Measurements from ENCODE around the gene TRIM74. TPM values are rescaled to one million over a fixed set of nuclear protein-coding genes. Genes with fewer than 3 reads are reported as not detected.
"Not testable (repeated sequence)": the region's sequence is repeated elsewhere in the genome, so short reads cannot be mapped to it uniquely, and the experiment has no call there.

The TRIM74 gene
- total and polyA plus RNA-seq, 12 donors: 0.16 to 5.5 (median 2.5) TPM

DNA sequence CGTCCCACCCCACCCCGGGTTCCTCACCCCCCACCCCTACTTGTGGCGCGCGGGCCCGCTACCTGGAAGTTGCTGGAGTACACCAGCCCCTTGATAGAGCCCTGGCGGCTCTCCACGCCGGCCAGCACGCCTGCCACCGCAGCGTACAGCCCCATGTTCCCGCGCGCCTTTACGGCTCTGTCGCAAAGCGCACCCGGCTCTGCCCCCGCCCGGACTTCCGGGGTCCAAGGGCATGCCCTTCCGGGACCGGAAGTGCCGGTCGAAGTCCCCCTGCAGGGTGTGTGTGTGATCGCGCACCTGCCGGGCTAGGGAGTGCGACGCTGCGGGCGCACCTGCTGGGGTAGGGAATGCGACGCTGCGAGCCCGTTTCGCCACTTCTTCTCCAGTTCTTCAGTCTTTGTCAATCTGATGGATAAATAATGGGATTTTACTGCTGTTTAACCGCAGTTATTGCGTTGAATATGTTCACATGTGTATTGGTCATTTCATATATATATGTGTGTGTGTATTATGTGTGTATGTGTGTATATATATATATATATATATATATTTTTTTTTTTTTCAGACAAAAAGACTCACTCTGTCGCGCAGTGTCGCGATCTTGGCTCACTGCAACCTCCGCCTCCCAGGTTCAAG is 14.6 kb downstream of the TRIM74 start:
- peak in 1 of 7 donors; percentile 12 for DNase-seq
- H3K27ac ChIP-seq; H3K9me3 ChIP-seq (replicated peaks in 1 of 3); H3K36me3 ChIP-seq (replicated peaks in 1 of 2); intact Hi-C loops (cut with DNase I); H3K4me1 ChIP-seq (replicated peaks in 1 of 2); H3K27me3 ChIP-seq: not testable (repeated sequence)
- WGBS, 4 donors: 17 to 42% (median 35%) methylated on average over 4 to 14 of the region's 45 CpGs
- H3K4me3 ChIP-seq: peak overlapping the region in 1 of 4 donors; percentile 46

DNA sequence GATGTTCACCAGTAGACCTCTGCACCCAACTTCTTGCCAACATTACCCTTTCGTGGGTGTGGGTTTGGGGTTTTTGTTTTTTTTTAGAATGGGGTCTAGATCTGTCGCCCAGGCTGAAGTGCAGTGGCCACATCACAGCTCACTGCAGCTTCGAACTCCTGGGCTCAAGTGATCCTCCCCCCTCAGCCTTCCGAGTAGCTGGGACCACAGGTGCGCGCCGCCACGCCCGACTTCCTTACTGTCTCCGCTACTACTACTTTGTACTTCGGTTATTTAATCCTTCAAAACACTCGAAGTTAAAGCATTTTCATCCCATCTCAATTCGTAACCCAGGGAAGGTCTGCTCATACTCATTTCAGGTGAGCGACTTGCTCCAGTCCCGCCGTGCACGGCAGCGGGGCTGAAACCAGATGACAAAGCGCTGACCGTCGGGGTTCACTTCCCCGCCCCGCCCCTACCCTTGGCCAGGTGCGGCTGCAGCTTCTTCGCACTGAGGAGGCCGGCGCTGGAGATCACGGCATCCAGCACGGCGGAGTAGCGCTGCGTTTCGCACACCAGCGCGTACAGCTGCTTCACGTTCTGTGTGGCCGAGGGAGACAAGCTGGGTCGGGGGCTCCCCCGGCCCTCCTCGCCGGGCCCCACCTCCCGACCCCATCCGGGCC is 15.2 kb downstream of the TRIM74 start:
- H3K36me3 ChIP-seq (replicated peaks in 1 of 2); H3K27me3 ChIP-seq; H3K4me1 ChIP-seq (replicated peaks in 1 of 2); H3K27ac ChIP-seq; H3K9me3 ChIP-seq (replicated peaks in 1 of 3); intact Hi-C loops (cut with DNase I); DNase-seq: not testable (repeated sequence)
- WGBS, 4 donors: 17 to 33% (median 27%) methylated on average over 1 to 2 of the region's 43 CpGs; no CpG with 5 or more reads in 1 of the 4 donors
- peak overlapping the region in 1 of 4 donors; percentile 46 for H3K4me3 ChIP-seq

DNA sequence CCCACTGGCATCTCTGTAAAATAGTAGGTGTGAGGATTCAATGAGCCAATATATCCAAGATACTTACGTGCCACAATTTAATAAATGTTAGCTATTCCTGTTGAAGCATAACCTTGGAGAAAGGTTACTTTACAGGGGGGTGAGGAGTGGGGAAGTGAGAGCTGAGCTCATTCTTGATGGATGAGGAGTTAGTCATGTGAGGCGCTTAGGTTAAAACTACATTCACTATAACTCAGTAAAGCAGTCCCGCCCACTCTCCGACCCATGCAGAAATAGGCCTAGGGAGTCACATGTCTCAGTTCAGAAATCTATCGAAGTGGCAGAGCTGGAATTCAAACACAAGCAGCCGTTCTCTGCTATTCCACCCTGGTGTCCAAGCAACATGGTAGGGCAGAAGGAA is 18.8 kb downstream of the TRIM74 start:
- H3K27me3 ChIP-seq; DNase-seq; H3K36me3 ChIP-seq (replicated peaks in 1 of 2); H3K4me1 ChIP-seq (replicated peaks in 1 of 2); H3K4me3 ChIP-seq; H3K27ac ChIP-seq; H3K9me3 ChIP-seq (replicated peaks in 1 of 3); intact Hi-C loops (cut with DNase I): not testable (repeated sequence)
- WGBS, 4 donors: 58% methylated on average over 3 of the region's 6 CpGs; no CpG with 5 or more reads in 3 of the 4 donors

DNA sequence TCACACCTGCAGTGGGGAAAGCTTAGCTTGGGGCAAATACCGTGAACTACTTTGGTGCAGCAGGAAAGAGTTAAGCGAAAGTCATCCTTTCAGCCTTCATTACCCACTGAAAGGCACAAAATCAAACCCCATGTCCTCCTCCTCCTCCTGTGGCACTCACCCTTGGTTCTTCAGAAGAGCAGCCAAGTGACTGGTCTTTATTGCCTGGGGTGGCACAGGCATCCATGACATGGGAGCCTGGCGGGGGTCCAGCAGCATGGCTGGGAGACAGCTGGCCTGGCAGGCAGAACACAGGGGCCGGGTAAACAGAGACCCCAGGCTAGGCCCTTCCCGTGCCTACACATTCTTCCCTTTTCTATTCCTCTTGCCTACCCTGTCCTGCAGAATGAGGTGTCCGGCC is 19.6 kb downstream of the TRIM74 start:
- peak in 6 of 7 donors; percentile 34 to 65 (median 55) for DNase-seq
- intact Hi-C loops (cut with DNase I); H3K36me3 ChIP-seq (replicated peaks in 1 of 2); H3K4me1 ChIP-seq (replicated peaks in 1 of 2); H3K4me3 ChIP-seq; H3K9me3 ChIP-seq (replicated peaks in 1 of 3); H3K27me3 ChIP-seq: not testable (repeated sequence)
- H3K27ac ChIP-seq: peak overlapping the region in 1 of 5 donors; percentile 34
- 67 to 100% (median 80%) methylated on average over 2 to 4 of the region's 6 CpGs for WGBS, 4 donors

DNA sequence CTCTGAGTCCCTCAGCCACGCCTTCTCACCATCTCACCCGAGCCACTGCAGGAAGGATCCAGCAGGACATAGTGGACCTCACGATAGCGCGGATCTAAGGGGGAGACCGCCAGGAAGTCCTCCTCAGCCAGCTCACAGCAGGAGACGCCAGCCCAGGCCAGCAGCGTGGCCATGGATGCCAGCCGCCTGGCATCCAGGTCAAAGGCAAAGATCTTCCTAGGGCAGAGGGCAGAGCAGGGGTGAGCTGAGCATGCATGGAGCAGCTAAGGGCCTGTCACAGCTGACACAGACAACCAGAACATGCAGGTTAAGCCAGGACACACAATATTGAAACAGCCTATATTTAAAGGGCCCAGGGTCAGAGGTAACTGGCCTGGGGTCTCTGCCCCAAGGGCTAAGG is 20.0 kb downstream of the TRIM74 start:
- H3K36me3 ChIP-seq (replicated peaks in 1 of 2); intact Hi-C loops (cut with DNase I); H3K9me3 ChIP-seq (replicated peaks in 1 of 3); H3K4me1 ChIP-seq (replicated peaks in 1 of 2); H3K4me3 ChIP-seq; H3K27me3 ChIP-seq: not testable (repeated sequence)
- WGBS, 4 donors: 74 to 100% (median 83%) methylated on average over 1 to 9 of the region's 9 CpGs
- H3K27ac ChIP-seq: peak overlapping the region in 1 of 5 donors; percentile 34
- peak in 1 of 7 donors; percentile 9 for DNase-seq

DNA sequence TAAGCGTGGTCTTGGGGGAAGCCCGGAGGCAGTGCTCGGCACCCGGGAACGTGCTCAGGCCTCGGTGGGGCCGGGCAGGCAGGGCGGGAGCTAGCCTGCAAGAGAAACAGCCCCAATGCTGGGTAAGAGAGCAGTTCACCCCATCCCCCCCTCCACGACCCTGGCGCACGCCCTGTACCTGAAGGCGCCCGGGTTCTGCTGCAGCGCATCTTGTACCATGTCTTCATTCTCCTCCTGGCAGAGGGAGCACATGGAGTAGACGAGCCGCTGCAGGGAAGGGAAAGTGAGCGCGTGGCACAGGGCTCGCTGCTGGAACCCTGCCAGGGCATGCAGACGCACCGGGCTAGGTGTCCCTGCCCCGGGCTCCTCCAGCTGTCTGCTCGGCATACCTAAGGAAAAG is 20.6 kb downstream of the TRIM74 start:
- H3K9me3 ChIP-seq (replicated peaks in 1 of 3); H3K27me3 ChIP-seq; intact Hi-C loops (cut with DNase I); H3K27ac ChIP-seq; H3K4me1 ChIP-seq (replicated peaks in 1 of 2); H3K4me3 ChIP-seq; H3K36me3 ChIP-seq (replicated peaks in 1 of 2); DNase-seq: not testable (repeated sequence)
- 45 to 80% (median 70%) methylated on average over 8 to 18 of the region's 23 CpGs for WGBS, 4 donors

DNA sequence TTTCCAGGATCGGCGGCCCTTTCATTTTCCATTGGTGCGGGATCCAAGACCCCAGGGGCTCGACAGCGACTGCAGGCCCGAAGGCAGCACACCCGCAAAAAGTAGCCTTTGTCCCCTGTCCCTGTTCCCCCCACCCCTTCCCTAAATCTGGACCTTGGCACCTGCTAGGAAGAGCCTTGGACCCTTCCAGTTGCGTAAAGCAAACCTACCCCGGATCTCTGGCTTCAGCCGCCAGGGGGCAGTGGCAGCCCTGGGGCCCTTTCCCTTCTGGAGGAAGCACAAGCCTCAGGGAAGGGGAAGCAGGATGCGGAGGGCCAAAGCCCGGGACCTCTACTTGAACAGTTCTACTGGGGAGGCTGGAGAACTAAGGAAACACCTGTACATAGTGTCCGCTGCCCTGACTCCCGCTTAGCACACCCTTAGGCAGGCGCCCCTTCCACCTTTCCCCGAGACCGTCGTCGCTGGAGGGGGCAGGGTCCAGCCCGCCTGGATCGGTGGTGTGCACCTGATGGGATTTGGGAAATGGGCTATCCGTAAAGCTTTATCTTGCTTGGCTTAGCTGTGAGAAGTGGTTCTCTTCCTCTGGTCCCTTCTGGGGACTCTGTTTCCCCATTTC is 23.0 kb downstream of the TRIM74 start:
- H3K4me3 ChIP-seq; intact Hi-C loops (cut with DNase I); H3K27me3 ChIP-seq; H3K27ac ChIP-seq; DNase-seq; H3K9me3 ChIP-seq (replicated peaks in 1 of 3); H3K4me1 ChIP-seq (replicated peaks in 1 of 2); H3K36me3 ChIP-seq (replicated peaks in 1 of 2): not testable (repeated sequence)
- 85 to 94% (median 88%) methylated on average over 5 to 21 of the region's 22 CpGs for WGBS, 4 donors
- TF ChIP-seq, protein P1, sequence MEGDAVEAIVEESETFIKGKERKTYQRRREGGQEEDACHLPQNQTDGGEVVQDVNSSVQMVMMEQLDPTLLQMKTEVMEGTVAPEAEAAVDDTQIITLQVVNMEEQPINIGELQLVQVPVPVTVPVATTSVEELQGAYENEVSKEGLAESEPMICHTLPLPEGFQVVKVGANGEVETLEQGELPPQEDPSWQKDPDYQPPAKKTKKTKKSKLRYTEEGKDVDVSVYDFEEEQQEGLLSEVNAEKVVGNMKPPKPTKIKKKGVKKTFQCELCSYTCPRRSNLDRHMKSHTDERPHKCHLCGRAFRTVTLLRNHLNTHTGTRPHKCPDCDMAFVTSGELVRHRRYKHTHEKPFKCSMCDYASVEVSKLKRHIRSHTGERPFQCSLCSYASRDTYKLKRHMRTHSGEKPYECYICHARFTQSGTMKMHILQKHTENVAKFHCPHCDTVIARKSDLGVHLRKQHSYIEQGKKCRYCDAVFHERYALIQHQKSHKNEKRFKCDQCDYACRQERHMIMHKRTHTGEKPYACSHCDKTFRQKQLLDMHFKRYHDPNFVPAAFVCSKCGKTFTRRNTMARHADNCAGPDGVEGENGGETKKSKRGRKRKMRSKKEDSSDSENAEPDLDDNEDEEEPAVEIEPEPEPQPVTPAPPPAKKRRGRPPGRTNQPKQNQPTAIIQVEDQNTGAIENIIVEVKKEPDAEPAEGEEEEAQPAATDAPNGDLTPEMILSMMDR (IDR thresholded peaks at IDR 0.05): peak in 3 of 6 experiments; percentile 16 to 29 (median 16)

DNA sequence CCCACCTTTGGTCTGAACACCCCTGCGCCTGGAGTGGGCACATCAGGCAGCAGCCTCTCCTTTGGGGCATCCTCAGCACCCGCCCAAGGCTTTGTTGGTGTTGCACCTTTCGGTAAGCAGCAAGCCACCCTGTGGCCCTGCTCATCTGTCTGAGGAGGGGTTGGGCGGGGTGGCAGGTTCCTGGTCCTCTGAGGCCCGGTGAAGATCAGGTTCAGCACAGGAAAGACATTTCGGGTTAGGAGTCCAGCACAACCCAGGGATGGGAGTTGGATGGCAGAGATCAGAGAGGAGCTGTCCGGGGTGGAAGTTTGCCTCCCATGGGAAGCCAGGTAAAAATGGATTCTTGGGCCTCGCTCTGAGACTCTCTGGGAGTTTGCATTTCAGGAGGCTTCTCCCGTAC is 23.7 kb downstream of the TRIM74 start:
- H3K27ac ChIP-seq; H3K36me3 ChIP-seq (replicated peaks in 1 of 2); H3K4me1 ChIP-seq (replicated peaks in 1 of 2); H3K4me3 ChIP-seq; DNase-seq; H3K27me3 ChIP-seq; H3K9me3 ChIP-seq (replicated peaks in 1 of 3); intact Hi-C loops (cut with DNase I): not testable (repeated sequence)
- 88 to 95% (median 93%) methylated on average over 4 to 9 of the region's 9 CpGs for WGBS, 4 donors

DNA sequence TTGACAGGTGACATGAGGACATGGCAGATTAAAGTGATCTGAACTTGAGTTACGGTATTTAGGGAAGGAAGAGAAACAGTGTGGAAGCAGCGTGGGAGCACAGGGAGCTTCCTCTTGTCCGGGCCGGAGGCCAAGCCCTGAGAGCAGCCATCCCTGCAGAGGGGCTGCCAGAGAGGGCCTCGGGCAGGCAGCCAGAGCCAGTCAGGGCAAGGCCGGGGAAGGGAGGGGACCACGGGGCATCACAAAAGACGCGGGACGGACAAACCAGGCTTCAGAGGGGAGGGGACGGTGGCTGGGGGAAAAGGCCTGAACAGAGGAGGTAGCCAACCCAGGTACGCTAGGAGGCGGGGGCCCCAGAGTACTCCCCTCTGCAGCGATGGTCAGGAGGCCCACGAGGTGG is 24.3 kb downstream of the TRIM74 start:
- H3K9me3 ChIP-seq (replicated peaks in 1 of 3); H3K4me3 ChIP-seq; H3K27me3 ChIP-seq; H3K4me1 ChIP-seq (replicated peaks in 1 of 2); H3K36me3 ChIP-seq (replicated peaks in 1 of 2); H3K27ac ChIP-seq; intact Hi-C loops (cut with DNase I): not testable (repeated sequence)
- WGBS, 4 donors: 0 to 44% (median 22%) methylated on average over 1 to 10 of the region's 15 CpGs
- DNase-seq: peak in 3 of 7 donors; percentile 22 to 39 (median 24)

DNA sequence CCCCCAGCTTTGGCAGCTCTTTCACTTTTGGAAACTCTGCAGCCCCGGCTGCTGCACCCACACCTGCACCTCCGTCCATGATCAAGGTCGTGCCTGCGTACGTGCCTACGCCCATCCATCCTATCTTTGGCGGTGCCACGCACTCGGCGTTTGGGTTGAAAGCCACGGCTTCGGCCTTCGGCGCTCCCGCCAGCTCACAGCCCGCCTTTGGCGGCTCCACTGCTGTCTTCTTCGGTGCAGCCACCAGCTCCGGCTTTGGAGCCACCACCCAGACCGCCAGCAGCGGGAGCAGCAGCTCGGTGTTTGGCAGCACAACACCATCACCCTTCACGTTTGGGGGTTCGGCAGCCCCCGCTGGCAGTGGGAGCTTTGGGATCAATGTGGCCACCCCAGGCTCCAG is 26.3 kb downstream of the TRIM74 start:
- intact Hi-C loops (cut with DNase I): not testable (repeated sequence)
- DNase-seq: peak in 1 of 7 donors; percentile 9

More for the DNA sequence above, 26.3 kb downstream of the TRIM74 start:
- H3K27ac ChIP-seq; H3K27me3 ChIP-seq; H3K9me3 ChIP-seq (replicated peaks in 1 of 3); H3K4me3 ChIP-seq; H3K4me1 ChIP-seq (replicated peaks in 1 of 2): not testable (repeated sequence)
- peaks cover 0 to 19% of the 10 kb centered on the region in 2 donors for H3K36me3 ChIP-seq (replicated peaks in 1 of 2)
- 90 to 93% (median 91%) methylated on average over 4 to 24 of the region's 25 CpGs for WGBS, 4 donors

Data from adrenal gland (tissue), 12 donors.